HG02642 (cell line): ENCODE measurements around the gene RYR1.
"Not testable (repeated sequence)": the region's sequence is repeated elsewhere in the genome, so short reads cannot be mapped to it uniquely, and the experiment has no call there.

Experiments
- ATAC-seq: cut with Tn5 transposase; IDR thresholded peaks from one replicate; pipeline ENCODE4 v1.9.1; 2021; ENCODE audit warnings: mild to moderate bottlenecking; ENCODE audit not compliant: unreplicated experiment, poor library complexity

The RYR1 gene

DNA sequence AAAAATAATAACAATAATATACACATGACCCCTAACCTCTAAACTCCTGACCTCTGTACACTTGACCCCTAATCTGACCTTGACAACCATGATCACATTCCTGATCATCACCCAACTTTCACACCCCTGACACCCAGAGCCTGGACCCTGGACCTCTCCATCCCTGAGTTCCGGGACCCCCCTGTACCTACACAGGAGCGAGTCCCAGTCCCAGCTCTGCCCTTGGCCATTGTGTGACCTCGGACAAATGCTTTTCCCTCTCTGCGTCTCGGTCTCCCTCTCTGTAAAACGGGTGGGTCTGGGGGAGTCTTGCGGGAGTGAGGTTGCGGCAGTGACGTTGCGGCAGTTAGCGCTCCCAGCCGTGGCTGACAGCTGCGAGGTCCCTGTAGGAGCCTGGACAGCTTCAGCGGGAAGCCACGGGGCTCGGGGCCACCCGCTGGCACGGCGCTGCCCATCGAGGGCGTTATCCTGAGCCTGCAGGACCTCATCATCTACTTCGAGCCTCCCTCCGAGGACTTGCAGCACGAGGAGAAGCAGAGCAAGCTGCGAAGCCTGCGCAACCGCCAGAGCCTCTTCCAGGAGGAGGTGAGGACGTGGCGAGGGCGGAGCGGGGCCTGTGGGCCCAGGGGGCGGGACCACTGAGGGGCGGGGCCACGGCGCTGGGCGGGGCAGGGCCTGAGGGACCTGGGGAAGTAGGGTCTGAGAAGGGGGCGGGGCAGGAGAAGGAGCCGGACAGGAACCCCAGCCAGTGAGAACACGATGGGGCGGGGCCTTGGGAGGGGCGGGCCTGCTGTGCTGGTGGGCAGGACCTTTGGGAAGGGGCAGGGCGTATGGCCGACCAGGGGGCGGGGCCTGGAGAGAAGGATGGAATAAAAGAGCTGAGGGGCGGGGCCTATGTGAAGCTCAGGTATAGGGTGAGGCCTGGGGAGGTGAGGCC is 19.2 kb downstream of the RYR1 start:
- ATAC-seq: no peak

DNA sequence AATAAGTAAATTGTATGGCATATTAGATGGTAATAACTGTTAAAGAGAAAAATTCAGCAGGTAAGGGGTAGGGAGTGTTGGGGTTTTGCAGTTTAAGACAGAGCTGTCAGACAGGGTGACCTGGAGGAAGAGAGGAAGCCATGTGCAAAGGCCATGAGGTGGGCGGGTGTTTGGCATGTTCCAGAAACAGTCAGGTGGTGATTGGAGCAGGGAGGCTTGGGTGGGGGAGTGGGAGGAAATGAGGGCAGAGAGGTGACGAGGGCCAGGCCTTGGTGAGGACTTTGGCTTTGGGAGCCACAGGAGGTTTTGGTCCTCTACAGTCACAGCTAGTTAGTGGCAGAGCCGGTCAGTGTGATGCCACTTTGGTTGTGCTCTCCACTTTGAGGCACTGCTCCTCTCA is 20.1 kb downstream of the RYR1 start:
- no peak for ATAC-seq

DNA sequence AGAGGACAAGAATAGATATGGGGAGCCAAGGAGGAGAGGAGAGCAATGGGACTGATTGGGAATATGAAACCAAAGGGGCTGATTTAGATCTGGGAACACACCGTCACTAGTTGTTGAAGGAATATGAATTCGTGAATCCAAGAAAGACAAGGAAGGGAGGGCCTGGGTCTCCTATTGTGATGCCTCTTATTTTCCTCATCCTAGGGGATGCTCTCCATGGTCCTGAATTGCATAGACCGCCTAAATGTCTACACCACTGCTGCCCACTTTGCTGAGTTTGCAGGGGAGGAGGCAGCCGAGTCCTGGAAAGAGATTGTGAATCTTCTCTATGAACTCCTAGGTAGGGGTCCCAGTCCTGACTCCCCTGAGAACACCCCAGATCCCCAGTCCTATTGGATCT is 21.5 kb downstream of the RYR1 start:
- ATAC-seq: no peak

GRCh38 chr19:38457202-38457601 is 23.7 kb downstream of the RYR1 start:
- no peak for ATAC-seq

- ATAC-seq: no peak
Measured at GRCh38 chr19:38457690-38458405, 24.4 kb downstream of the RYR1 start.

GRCh38 chr19:38458991-38459390 is 25.5 kb downstream of the RYR1 start:
- no peak for ATAC-seq

- no peak for ATAC-seq
Measured at GRCh38 chr19:38463365-38463764, 29.9 kb downstream of the RYR1 start.

DNA sequence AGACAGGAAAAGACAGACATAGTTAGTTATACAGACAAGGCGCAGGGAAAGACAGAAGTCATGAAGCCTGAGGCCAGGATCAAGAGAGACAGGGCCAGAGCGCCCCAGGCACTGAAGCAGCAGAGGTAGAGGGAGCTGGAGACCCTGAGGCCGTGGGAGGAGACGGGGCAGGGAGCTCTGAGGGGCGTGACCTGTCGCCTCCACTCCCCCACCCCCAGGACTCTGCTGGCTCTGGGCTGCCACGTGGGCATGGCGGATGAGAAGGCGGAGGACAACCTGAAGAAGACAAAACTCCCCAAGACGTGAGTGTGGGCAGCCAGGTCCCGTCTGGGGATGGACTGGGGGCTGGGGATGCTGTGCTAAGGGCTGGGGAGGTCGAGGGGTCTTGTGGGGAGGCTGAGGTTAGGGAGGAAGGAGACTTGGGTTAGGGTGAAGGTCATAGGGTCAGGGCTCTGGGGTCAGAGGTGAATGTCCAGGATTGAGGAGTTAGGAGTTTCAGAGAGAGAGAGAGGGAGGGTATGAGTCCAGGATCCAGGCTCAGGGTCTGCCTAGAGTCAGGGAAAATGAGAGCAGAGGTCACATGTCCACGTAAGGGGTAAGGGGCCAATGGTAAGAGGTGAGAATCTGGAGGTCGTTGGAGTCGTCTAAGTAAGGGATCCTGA is 31.1 kb downstream of the RYR1 start:
- ATAC-seq: no peak

DNA sequence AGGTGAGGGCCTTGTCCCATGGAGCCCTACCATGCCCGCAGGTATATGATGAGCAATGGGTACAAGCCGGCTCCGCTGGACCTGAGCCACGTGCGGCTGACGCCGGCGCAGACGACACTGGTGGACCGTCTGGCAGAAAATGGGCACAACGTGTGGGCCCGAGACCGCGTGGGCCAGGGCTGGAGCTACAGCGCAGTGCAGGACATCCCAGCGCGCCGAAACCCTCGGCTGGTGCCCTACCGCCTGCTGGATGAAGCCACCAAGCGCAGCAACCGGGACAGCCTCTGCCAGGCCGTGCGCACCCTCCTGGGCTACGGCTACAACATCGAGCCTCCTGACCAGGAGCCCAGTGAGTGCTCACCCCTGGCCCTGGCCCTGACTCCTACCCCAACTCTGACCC is 32.6 kb downstream of the RYR1 start:
- ATAC-seq: no peak

GRCh38 chr19:38467541-38468525 is 34.3 kb downstream of the RYR1 start:
- ATAC-seq: no peak

GRCh38 chr19:38469151-38469550 is 35.7 kb downstream of the RYR1 start:
- no peak for ATAC-seq

GRCh38 chr19:38470788-38471480 is 37.4 kb downstream of the RYR1 start:
- ATAC-seq: no peak

DNA sequence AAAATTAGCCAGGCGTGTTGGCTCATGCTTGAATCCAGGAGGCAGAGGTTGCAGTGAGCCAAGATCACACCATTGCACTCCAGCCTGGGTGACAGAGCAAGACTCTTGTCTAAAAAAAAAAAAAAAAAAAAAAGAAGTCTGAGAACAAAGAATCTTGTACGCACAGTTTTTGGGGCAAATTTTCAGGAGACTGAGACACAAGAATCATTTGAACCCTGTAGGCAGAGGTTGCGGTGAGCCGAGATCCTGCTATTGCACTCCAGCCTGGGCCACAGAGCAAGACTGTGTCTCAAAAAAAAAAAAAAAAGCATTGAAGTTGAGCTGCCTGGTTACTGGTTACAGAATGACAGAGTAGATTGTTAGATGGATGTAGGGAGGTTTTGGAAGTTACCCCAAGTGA is 39.2 kb downstream of the RYR1 start:
- not testable (repeated sequence) for ATAC-seq

DNA sequence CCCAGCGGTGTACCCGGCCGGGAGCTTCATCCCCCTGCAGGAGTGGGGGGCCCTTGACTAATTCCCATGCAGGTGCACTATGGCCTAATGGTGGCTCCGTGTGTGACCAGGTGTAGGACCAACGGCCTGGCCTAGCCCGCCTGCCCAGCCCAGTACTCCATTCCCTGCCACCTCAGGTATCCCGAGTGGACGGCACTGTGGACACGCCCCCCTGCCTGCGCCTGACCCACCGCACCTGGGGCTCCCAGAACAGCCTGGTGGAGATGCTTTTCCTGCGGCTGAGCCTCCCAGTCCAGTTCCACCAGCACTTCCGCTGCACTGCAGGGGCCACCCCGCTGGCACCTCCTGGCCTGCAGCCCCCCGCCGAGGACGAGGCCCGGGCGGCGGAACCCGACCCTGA is 39.7 kb downstream of the RYR1 start:
- no peak for ATAC-seq

GRCh38 chr19:38475176-38475575 is 41.7 kb downstream of the RYR1 start:
- ATAC-seq: no peak

DNA sequence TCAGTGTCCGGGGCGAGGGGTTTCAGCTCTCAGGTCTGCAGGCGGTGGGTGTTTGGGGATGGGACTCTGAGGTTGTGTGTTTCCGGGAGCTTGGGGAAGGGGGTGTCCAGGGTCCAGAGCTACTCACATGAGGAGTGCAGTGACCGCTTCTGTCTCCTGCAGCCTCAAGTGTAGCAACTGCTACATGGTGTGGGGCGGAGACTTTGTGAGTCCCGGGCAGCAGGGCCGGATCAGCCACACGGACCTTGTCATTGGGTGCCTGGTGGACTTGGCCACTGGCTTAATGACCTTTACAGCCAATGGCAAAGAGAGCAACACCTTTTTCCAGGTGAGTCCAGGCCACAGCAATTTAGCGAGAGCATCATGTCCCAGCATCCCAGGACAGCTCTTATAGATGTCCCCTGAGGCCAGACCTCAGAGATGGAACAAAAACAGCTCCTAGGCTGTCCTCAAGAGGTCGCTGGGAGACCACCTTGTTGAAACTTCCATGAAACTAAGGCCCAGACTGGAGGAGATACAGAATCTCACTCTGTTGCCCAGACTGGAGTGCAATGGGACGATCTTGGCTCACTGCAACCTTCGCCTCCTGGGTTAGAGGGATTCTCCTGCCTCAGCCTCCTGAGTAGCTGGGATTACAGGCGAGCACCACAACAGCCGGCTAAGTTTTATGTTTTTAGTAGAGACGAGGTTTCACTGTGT is 44.9 kb downstream of the RYR1 start:
- ATAC-seq: no peak

- no peak for ATAC-seq
Measured at GRCh38 chr19:38482496-38482895, 49.0 kb downstream of the RYR1 start.

GRCh38 chr19:38483016-38483630 is 49.6 kb downstream of the RYR1 start:
- no peak for ATAC-seq
